Upper lobe of left lung (tissue), 6 donors: ENCODE measurements around the gene ZNF738. TPM values are rescaled to one million over a fixed set of nuclear protein-coding genes. Genes with fewer than 3 reads are reported as not detected.
"Not testable (repeated sequence)": the region's sequence is repeated elsewhere in the genome, so short reads cannot be mapped to it uniquely, and the experiment has no call there.

Experiments used
- ATAC-seq, 2 donors: fragments of 200-7000 bp; cut with Tn5 transposase; one replicate each; pipeline ENCODE4 v1.9.1; 2022; ENCODE audit warnings: mild to moderate bottlenecking in 2 of 2, moderate library complexity in 2 of 2; ENCODE audit not compliant: low FRiP score in 2 of 2
- DNase-seq, 2 donors: peaks; one replicate each; pipeline ENCODE4 v3.0.0-alpha.2; 2019 to 2020
- H3K27ac ChIP-seq, 4 donors: fragments of 200-600 bp; sonication (generic); one replicate each; pipeline ENCODE4 v1.5.1; 2016 to 2019
- H3K27me3 ChIP-seq, 4 donors: fragments of 200-600 bp; sonication (generic); one replicate each; pipeline ENCODE4 v1.5.1; 2017 to 2019
- H3K36me3 ChIP-seq, 4 donors: fragments of 200-600 bp; sonication (generic); one replicate each; pipeline ENCODE4 v1.5.1; 2016 to 2019
- H3K4me1 ChIP-seq, 4 donors: fragments of 200-600 bp; sonication (generic); one replicate each; pipeline ENCODE4 v1.5.1; 2018 to 2019
- H3K4me3 ChIP-seq, 4 donors: fragments of 200-600 bp; sonication (generic); one replicate each; pipeline ENCODE4 v1.5.1; 2017 to 2019; ENCODE audit warnings: mild to moderate bottlenecking in 2 of 4, moderate library complexity in 1 of 4
- H3K9me3 ChIP-seq, 4 donors: fragments of 200-600 bp; sonication (generic); one replicate each; pipeline ENCODE4 v1.5.1; 2018 to 2019
- EP300 ChIP-seq, 4 donors: sonication (generic); formaldehyde crosslinking; IDR thresholded peaks; one replicate each; pipeline ENCODE4 v1.5.1; 2017; ENCODE audit warnings: antibody characterized with exemption in 4 of 4, control low read depth in 2 of 4
- POLR2A ChIP-seq, 4 donors: fragments of 450-650 bp; IDR thresholded peaks; one replicate each; pipeline ENCODE4 v1.5.1; 2016 to 2017; ENCODE audit warnings: antibody characterized with exemption in 4 of 4, mild to moderate bottlenecking in 2 of 4
- POLR2AphosphoS5 ChIP-seq, 2 donors: sonication (generic); formaldehyde crosslinking; IDR thresholded peaks; one replicate each; pipeline ENCODE4 v1.5.1; 2017; ENCODE audit warnings: antibody characterized with exemption in 2 of 2
- WGBS, 2 donors: methylation state at CpG; one replicate each; pipeline ENCODE4 v1.1.5; 2017 to 2018; 5-methylcytosine and 5-hydroxymethylcytosine counted together
- total RNA-seq, 6 donors: library from RNA; depleted of rRNA in 4 of 6; stranded (reverse); fragments of >200 nt in 4 of 6; gene quantifications; one replicate each; pipeline versions ENCODE4 v1.1.0 to v1.2.1, GENCODE V29; 2016 to 2021
- TF ChIP-seq, protein P1 (sequence below), 6 experiments: fragments of 450-650 bp in 4 of 6; fragments of 200-600 bp in 2 of 6; sonication (generic) in 2 of 6; IDR thresholded peaks; one replicate each; pipeline ENCODE4 v1.5.1; 2016 to 2019; ENCODE audit warnings: antibody characterized with exemption in 6 of 6
- donor health status: DM: no; HTN: no; CAD: no; lungs with moderate emphysema.
- donor health status: DM: no; HTN: yes; CAD: no; lungs with severe emphysema.

ZNF738 gene
- total RNA-seq, result 10 to 100 TPM in 1 of 6 donors, 1 to 10 TPM in 5; 4.0 to 27.2 (median 6.8) TPM

DNA sequence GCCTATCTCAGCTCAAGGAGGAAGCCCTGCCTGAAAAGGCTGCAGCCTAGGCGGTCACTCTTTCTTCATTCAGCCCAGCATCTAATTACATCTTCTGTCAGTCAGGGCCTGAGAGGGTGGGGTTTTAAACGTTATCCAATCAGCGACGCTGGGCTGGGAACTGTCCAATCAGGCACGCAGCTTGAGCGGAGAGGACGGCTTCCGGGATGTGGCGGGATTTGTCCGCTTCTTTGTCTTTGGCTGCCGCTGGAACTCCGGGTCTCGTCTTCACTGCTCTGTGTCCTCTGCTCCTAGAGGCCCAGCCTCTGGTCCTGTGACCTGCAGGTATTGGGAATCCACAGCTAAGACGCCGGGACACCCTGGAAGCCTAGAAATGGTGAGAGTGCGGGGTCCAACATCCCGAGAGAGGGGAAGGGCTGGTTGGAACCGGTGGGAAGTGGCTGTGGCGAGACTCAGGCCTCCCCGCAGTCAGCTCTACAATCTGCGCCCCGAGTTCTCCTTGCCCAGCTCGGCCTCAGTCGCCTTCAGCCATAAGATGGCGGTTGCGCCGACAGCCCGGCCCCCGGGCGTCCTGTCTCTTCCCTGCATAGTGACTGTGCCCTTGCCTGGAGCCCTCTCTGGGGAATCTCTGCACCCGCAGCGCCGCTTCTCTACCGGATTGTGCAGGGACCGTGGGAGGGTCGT, at the start of gene ZNF738:
TSS of gene ZNF738 (plus strand) at position 233 of the 684 bp plus-strand sequence. CDS start at position 374, 141 bp downstream.
- H3K4me1 ChIP-seq, result peaks cover 0 to 9% (median 3%) of the 10 kb centered on the region in 4 donors
- H3K27ac ChIP-seq, result peak within 1 kb of the TSS; percentile 80 to 87 (median 85)
- 1% methylated on average over 25 to 35 of the region's 36 CpGs for WGBS, 2 donors
- ATAC-seq (peak; percentile 97 to 99), DNase-seq (peak; percentile 86 to 94)
- no peaks in the 10 kb centered on the region for H3K27me3 ChIP-seq
- H3K9me3 ChIP-seq, result no peaks in the 10 kb centered on the region
- H3K36me3 ChIP-seq, result peaks cover 0 to 16% (median 4%) of the 10 kb centered on the region in 4 donors
- H3K4me3 ChIP-seq, result peak within 1 kb of the TSS; percentile 57 to 86 (median 80)
- TF ChIP-seq EP300 (IDR thresholded peaks at IDR 0.05) (no peak), POLR2AphosphoS5 (IDR thresholded peaks at IDR 0.05) (peak; percentile 66 to 77), POLR2A (IDR thresholded peaks at IDR 0.05) (peak in 2 of 4 donors; percentile 32 to 53)
- TF ChIP-seq, protein P1, sequence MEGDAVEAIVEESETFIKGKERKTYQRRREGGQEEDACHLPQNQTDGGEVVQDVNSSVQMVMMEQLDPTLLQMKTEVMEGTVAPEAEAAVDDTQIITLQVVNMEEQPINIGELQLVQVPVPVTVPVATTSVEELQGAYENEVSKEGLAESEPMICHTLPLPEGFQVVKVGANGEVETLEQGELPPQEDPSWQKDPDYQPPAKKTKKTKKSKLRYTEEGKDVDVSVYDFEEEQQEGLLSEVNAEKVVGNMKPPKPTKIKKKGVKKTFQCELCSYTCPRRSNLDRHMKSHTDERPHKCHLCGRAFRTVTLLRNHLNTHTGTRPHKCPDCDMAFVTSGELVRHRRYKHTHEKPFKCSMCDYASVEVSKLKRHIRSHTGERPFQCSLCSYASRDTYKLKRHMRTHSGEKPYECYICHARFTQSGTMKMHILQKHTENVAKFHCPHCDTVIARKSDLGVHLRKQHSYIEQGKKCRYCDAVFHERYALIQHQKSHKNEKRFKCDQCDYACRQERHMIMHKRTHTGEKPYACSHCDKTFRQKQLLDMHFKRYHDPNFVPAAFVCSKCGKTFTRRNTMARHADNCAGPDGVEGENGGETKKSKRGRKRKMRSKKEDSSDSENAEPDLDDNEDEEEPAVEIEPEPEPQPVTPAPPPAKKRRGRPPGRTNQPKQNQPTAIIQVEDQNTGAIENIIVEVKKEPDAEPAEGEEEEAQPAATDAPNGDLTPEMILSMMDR (IDR thresholded peaks at IDR 0.05), result peak in 1 of 6 experiments; percentile 14

DNA sequence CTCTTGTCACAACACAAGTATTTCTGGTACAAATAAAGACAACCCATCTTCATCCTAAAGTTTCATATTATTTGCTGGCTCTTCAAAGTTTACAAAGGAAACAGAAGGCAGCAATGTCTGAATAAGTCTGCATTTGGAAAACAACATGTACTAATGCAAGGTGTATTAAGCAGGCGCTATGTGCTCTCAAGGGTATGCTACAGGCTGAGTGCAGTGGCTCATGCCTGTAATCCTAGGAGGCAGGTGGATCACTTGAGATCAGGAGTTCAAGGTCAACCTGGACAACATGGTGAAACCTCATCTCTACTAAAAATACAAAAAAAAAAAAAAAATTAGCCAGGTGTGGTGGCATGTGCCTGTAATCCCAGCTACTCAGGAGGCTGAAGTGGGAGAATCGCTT, 46.0 kb upstream of the ZNF738 start:
- not testable (repeated sequence) for DNase-seq, H3K27me3 ChIP-seq, H3K27ac ChIP-seq, H3K4me3 ChIP-seq, ATAC-seq, H3K4me1 ChIP-seq
- H3K9me3 ChIP-seq, result peaks cover 0 to 12% (median 12%) of the 10 kb centered on the region in 4 donors
- H3K36me3 ChIP-seq, result peaks cover 0 to 11% (median 7%) of the 10 kb centered on the region in 4 donors
- WGBS, 2 donors, result 97 to 100% methylated on average over 2 of the region's 2 CpGs

DNA sequence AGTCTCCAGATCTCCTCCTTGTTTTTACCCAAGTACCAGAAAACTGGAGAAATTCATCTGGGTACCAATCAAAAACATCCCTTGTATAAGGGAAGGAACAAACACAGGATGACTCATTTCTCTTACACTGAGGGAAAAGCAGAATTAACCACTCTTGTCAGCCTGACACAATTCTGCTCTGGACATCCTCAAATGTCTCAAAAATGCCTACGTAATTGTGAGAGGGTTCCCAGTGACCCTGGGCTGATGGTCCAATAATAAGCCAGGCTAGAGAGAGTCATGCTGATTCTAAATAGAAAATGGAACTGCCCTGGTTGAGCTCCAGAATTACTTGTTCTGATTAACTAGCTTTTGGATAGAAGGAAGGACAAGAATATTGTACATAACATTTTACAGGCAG, 44.1 kb upstream of the ZNF738 start:
- Histone ChIP-seq H3K36me3 (peaks cover 0 to 4% (median 0%) of the 10 kb centered on the region in 4 donors), H3K4me3 (no peak overlapping the region), H3K27me3 (no peaks in the 10 kb centered on the region), H3K27ac (peak overlapping the region in 1 of 4 donors; percentile 8), H3K4me1 (peaks cover 0 to 5% (median 0%) of the 10 kb centered on the region in 4 donors), H3K9me3 (peaks cover 0 to 18% (median 13%) of the 10 kb centered on the region in 4 donors)
- DNase-seq (no peak), ATAC-seq (no peak)
- TF ChIP-seq POLR2A (IDR thresholded peaks at IDR 0.05) (no peak), POLR2AphosphoS5 (IDR thresholded peaks at IDR 0.05) (no peak), EP300 (IDR thresholded peaks at IDR 0.05) (no peak)
- TF ChIP-seq, protein P1 (IDR thresholded peaks at IDR 0.05), result no peak
- WGBS, 2 donors, result 67 to 83% methylated on average over 1 of the region's 1 CpG

DNA sequence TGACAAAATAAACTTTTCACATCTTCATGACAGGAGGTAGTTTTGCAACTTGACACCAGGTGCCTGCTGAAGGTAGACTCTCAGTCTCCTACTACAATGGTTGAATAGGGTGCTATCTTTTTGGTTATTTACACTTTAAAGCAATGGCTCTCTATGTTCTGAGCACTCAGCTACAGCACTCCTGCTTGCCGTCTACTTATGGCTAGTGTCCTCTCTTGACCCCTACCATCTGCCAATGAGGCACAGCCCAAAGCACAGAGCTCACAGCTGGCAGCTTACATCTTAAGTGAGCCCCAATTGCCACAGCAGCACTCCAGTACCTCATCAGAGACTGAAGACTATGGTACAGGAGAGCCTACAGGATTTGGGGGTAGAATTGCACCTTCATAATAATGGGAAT, 41.0 kb upstream of the ZNF738 start:
- no peak overlapping the region for H3K4me3 ChIP-seq
- H3K27ac ChIP-seq, result no peak overlapping the region
- H3K4me1 ChIP-seq, result peaks cover 0 to 5% (median 2%) of the 10 kb centered on the region in 4 donors
- no peak for DNase-seq
- peaks cover 0 to 4% (median 0%) of the 10 kb centered on the region in 4 donors for H3K36me3 ChIP-seq
- no peak for ATAC-seq
- no peak for TF ChIP-seq POLR2A (IDR thresholded peaks at IDR 0.05)
- TF ChIP-seq EP300 (IDR thresholded peaks at IDR 0.05), result no peak
- TF ChIP-seq, protein P1 (IDR thresholded peaks at IDR 0.05), result no peak
- no peak for TF ChIP-seq POLR2AphosphoS5 (IDR thresholded peaks at IDR 0.05)
- WGBS, 2 donors, result 63 to 71% methylated on average over 1 of the region's 1 CpG
- H3K27me3 ChIP-seq, result no peaks in the 10 kb centered on the region
- peaks cover 0 to 14% (median 10%) of the 10 kb centered on the region in 4 donors for H3K9me3 ChIP-seq

DNA sequence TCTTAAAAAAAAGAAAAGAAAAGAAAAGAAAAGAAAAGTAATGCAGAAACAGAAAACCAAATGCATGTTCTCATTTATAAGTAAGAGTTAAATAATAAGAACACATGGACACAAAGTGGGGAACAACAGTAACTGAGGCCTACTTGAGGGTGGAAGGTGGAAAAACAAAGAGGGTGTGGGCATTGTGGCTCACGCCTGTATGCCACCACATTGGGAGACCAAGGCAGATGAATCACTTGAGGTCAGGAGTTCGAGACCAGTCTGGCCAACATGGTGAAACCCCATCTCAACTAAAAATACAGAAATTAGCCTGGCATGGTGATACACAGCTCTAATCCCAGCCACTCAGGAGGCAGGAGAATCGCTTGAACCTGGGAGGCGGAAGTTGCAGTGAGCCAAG, 37.7 kb upstream of the ZNF738 start:
- Histone ChIP-seq H3K9me3 (peaks cover 0 to 18% (median 8%) of the 10 kb centered on the region in 4 donors), H3K4me3 (no peak overlapping the region), H3K27me3 (no peaks in the 10 kb centered on the region), H3K4me1 (peaks cover 0 to 9% (median 0%) of the 10 kb centered on the region in 4 donors), H3K36me3 (peaks cover 0 to 11% (median 2%) of the 10 kb centered on the region in 4 donors), H3K27ac (no peak overlapping the region)
- ATAC-seq (no peak), DNase-seq (no peak)
- TF ChIP-seq POLR2A (IDR thresholded peaks at IDR 0.05) (no peak), POLR2AphosphoS5 (IDR thresholded peaks at IDR 0.05) (no peak), EP300 (IDR thresholded peaks at IDR 0.05) (no peak)
- TF ChIP-seq, protein P1 (IDR thresholded peaks at IDR 0.05), result no peak
- 88 to 91% methylated on average over 4 of the region's 4 CpGs for WGBS, 2 donors
